T-helper 1 cell treated with Interleukin-12 subunit alpha and Interleukin-12 subunit beta and Interleukin-4 antibody, amounts not matched to agents 30 ng/mL and 1 ng/mL, for 36 hours (primary cell): ENCODE results near the gene DUXB. TPM values are rescaled to one million over a fixed set of nuclear protein-coding genes. Genes with fewer than 3 reads are reported as not detected.

ENCODE experiments used
- intact Hi-C: fragments of 100-400 bp; cut with micrococcal nuclease; formaldehyde crosslinking; loops from one replicate; pipeline ENCODE4 v1.15.1; 2024
- total RNA-seq: library from RNA; stranded (reverse); gene quantifications from 2 replicates; pipeline ENCODE4 v1.2.3, GENCODE V29; 2022

Gene DUXB, protein sequence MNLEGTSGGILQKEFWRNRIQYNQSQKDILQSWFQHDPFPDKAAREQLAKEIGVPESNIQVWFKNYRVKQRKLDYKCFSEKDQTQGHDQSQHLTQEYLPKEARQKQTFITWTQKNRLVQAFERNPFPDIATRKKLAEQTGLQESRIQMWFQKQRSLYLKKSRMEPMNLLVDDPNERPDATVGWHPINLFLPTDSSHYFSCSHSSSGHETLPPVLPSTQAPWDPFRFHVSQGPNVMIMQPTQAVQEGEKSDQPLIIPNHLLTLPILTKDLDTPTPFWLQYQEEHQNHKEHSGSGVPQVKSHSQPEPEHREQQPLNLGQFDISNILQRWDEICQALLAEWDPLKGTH
- total RNA-seq: not detected in 2 replicates

DNA sequence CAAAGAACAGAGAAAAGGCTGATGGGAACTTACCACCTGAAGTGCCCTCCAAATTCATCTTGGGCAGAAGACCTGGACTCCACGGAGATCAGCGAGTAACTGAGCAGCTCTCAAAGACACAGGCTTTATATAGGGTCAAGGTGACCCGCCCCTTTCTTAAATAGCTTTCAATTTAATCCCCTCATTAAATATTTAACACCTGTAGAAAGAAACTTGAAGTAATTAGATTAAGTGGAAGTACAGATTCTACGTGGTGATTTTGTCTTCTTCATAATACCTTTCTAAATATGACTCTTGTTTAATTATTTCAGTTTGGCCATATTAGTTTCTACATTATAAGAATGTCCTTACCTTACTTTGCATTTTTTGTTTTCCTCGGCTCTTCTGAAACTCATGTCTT, at the start of gene DUXB:
Gene DUXB (minus strand): TSS at position 101 of the 400 bp plus-strand sequence. CDS start 43 bp downstream, at position 58.
- intact Hi-C loops: no loop called here

GRCh38 chr16:75750528-75750927, 49.3 kb upstream of the DUXB start:
- intact Hi-C loops: no loop called here

- intact Hi-C loops: no loop called here
Observed at GRCh38 chr16:75746359-75746758, 45.1 kb upstream of the DUXB start.

- intact Hi-C loops: no loop called here
Observed at GRCh38 chr16:75745823-75746222, 44.6 kb upstream of the DUXB start.

DNA sequence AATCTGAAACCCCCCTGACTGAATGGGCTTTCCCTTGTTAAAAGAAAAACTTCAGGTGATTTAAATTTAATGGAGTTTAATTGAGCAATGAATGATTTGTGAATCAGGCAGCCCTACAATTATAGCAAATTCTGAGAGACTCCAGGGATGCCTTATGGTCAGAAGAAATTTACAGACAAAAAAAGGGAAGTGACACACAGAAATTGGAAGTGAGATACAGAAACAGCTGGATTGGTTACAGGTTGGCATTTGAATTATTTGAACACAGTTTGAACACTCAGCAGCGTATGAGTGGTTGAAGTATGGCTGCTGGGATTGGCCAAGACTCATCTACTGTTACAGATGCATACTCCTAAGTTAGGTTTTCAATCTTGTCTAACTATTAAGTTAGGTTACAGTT, 44.0 kb upstream of the DUXB start:
- intact Hi-C loops: no loop called here

- intact Hi-C loops: no loop called here
Observed at GRCh38 chr16:75742424-75743047, 41.3 kb upstream of the DUXB start.

DNA sequence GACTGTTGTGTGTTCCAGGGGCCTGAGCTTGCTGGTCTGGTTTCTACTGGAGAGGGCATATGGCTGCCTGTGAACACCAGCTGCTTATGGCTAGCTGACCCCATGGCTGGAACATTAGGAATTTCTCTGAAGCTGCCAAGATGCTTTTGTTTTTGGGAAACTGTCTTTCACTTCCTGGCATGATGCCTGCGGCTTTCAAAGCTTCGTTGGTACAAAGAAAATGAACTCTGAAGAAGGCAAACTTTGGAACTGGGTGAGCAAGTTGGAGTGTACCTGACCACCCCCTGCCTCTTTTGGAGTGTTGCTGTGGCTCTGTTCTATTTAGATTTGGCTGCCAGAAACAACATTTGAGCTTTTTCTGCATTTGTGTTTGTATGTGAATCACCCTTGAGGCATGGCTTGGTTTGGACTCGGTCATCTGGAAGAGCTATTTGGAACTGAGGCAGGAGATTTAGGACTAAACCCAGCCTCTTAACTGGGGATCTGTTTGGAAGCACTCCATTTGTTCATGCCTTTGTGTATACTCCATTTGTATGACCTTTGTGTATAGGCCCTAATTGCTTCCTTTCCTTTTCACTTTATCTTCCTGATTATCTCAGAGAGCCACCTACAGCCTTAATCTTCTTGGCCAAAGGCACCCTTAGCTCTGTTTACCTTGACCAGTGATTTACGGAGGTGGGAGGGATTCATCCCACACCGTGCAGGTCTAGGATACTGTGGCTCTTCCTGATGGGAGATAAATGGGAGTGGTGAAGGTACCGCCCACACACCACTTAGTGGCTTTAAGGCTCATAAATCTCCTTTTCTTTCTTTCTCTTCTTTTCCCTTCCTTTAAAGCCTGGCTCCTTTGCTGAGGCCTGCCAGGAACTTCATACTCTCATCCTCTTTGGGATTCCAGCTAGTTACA, 32.3 kb upstream of the DUXB start:
- intact Hi-C loops: no loop called here

- intact Hi-C loops: no loop called here
Observed at GRCh38 chr16:75732871-75733270, 31.6 kb upstream of the DUXB start.

GRCh38 chr16:75727221-75727620, 26.0 kb upstream of the DUXB start:
- intact Hi-C loops: no loop called here

DNA sequence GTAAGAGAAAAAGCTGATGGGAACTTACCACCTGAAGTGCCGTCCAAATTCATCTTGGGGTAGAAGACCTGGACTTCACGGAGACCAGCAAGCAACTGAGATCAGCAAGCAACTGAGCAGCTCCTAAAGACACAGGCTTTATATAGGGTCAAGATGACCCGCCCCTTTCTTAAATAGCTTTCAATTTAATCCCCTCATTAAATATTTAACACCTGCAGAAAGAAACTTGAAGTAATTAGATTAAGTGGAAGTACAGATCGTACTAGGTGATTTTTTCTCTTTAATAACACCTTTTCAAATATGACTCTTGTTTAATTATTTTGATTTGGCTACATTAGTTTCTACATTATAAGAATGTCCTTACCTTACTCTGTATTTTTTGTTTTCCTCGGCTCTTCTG, 25.1 kb upstream of the DUXB start, which contains the start of gene CPHXL:
Gene CPHXL (minus strand): TSS at position 101 of the 400 bp plus-strand sequence. CDS start 48 bp downstream, at position 53.
- intact Hi-C loops: no loop called here

DNA sequence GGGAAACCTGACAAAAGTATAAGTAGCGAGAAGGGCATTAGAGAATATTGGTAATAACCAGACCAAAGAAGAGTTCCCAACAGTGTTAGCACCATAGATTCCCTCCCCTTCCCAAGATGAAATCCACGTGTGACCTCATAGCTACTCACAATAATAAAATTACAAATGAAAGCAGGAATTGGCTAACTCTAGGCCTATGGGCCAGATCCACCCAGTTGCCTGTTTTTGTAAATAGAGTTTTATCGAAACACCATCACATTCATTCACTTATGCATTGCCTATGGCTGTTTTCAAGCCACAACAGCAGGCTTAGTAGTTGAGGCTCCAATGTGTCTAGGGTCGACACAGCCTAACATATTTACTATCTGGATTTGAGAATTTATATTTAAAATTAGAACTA, 17.2 kb upstream of the DUXB start:
- intact Hi-C loops: no loop called here

- intact Hi-C loops: no loop called here
Observed at GRCh38 chr16:75714661-75715060, 13.4 kb upstream of the DUXB start.

- intact Hi-C loops: no loop called here
Observed at GRCh38 chr16:75710344-75710743, 9.1 kb upstream of the DUXB start.

DNA sequence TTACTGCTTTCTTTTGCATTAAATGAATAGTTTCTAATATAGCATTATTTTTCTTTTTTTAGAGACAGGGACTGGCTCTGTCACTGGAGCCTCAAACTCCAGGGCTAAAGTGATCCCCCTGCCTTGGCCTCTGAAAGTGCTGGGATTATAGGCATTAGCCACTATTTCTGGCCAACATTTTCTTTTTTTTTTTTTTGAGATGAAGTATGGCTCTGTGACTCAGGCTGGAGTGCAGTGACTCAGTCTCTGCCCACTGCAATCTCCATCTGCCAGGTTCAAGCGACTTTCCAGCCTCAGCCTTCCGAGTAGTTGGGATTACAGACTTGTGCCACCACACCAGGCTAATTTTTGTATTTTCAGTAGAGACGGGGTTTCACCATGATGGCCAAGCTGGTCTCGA, 2.0 kb upstream of the DUXB start:
- intact Hi-C loops: no loop called here

- intact Hi-C loops: no loop called here
Observed at GRCh38 chr16:75702242-75702641, 981 bp upstream of the DUXB start.

DNA sequence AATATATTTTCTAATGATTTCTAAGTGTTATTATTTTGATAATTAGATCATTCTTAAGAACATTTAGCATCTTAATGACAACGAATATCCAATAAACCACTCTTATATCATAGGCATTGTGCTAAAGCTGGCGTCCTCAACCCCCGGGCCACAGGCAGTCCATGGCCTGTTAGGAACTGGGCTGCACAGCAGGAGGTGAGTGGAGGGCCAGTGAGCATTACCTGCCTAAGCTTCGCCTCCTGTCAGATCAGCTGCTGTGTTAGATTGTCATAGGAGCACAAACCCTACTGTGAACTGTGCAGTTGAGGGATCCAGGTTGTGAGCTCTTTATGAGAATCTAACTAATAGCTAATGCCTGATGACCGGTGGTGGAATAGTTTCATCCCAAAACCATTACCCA, 3.7 kb downstream of the DUXB start:
- intact Hi-C loops: no loop called here

DNA sequence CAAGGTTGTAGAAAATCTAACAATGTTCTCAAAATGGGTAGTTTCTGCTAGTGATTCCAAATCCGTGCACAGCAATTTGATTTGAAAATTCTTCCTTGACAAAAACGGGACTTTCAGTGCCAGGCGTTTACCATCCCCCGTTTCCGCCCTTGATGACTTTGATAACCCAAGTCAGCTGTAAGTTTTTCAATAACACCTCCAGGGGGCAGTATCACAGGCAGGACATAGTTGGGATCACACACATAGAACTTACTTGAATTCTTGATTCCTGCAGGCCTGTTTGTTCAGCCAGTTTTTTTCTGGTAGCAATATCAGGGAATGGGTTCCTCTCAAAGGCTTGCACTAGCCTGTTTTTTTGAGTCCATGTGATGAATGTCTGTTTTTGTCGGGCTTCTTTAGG, 5.6 kb downstream of the DUXB start:
- intact Hi-C loops: no loop called here

DNA sequence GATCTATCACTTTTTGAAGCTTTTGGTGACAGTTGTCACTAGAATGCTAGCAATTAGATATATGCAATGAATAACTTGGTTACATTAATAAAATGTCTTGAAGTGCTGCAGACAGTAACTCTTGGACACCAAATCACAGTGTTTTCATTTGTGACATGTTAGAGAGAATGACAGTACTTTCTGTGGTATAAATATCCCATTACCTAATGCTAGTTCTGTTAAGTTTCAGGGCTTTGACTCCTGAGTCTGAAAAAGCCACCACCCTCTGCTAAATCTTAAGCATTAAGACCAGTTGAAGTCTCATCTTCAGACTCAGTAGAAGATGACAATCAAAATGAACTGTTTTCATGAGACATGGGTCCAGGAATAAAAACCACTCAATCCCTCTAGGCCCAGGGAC, 13.9 kb downstream of the DUXB start:
- intact Hi-C loops: no loop called here

DNA sequence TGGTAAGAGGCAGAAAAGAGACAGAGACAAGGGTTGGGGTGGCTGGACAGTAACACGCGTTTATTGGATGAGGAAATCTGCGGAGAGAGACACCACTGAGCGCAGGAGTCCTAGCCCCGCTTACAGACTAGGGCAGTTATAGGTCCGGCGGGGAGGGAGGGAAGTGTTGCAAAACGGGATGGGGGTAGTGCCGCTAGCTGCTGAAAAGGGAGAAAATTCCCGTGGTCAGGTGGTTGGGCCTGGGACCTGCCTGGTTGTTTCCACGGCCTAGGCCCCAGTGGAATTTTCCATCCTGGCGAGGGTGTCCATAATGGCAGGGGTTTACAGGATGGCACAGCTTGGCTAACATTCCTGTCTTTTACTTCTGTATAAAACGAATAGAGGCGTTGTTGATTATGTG, 19.0 kb downstream of the DUXB start:
- intact Hi-C loops: no loop called here

DNA sequence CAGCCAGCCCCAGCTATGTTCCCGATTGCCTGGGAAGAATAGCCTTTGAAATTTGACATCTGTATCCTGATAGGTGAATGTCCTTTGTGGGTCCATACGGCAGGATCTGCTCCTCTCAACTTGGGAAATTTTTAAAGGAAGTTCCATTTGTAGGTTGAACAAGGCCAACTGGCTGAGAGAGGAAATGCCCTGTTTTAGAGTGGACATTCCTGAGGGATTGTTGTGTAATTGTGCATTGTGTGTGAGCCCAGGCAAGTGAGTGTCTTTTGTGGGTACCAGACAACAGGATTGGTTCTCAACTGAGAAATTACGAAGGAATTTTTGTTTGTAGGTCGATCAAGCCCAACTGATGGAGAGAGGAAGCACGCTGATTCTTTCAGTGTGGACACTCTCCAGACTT, 21.9 kb downstream of the DUXB start:
- intact Hi-C loops: no loop called here

- intact Hi-C loops: no loop called here
Observed at GRCh38 chr16:75676909-75677308, 24.4 kb downstream of the DUXB start, which contains the start of gene CPHXL2. Gene CPHXL2 (minus strand): TSS chr16:75677009. CDS start chr16:75676999, 10 bp downstream.

- intact Hi-C loops: no loop called here
Observed at GRCh38 chr16:75667503-75667902, 33.8 kb downstream of the DUXB start.
